CD14-positive monocyte (primary cell): ENCODE data around the gene SREK1IP1. TPM values are rescaled to one million over a fixed set of nuclear protein-coding genes. Genes with fewer than 3 reads are reported as not detected.

Experiments
- DNase-seq, 3 donors: peaks; one replicate each; pipeline ENCODE4 v3.0.0-alpha.2; 2011 to 2022
- H2AFZ ChIP-seq: 2 replicates; pipeline ENCODE4 v1.6.0; 2012; ENCODE audit warnings: mild to moderate bottlenecking, low read depth, low read length, inconsistent platforms; ENCODE audit not compliant: insufficient read depth, poor library complexity, severe bottlenecking
- H3K27ac ChIP-seq, 2 donors: 1 replicate in 1 of 2; 2 replicates in 1 of 2; pipeline ENCODE4 v1.5.1; 2012 to 2013; ENCODE audit warnings: low read length in 2 of 2, control low read depth in 1 of 2, inconsistent platforms in 1 of 2, low read depth in 1 of 2, mild to moderate bottlenecking in 1 of 2
- H3K27me3 ChIP-seq, 2 donors: one replicate each; pipeline versions ENCODE4 v1.6.0 to v1.6.1; 2011 to 2013; ENCODE audit warnings: low read length in 2 of 2; ENCODE audit not compliant: control insufficient read depth in 2 of 2, insufficient read depth in 2 of 2
- H3K36me3 ChIP-seq, 2 donors: replicated peaks in 1 of 2; 1 replicate in 1 of 2; 2 replicates in 1 of 2; pipeline versions ENCODE4 v1.5.1 to v1.6.1; 2012 to 2013; ENCODE audit warnings: low read length in 2 of 2, control low read depth in 1 of 2, inconsistent platforms in 1 of 2, mild to moderate bottlenecking in 1 of 2; ENCODE audit not compliant: insufficient read depth in 2 of 2, control insufficient read depth in 1 of 2
- H3K4me1 ChIP-seq, 2 donors: 1 replicate in 1 of 2; 2 replicates in 1 of 2; pipeline versions ENCODE4 v1.5.1 to v1.6.1; 2012 to 2013; ENCODE audit warnings: low read length in 2 of 2, control low read depth in 1 of 2, inconsistent platforms in 1 of 2, mild to moderate bottlenecking in 1 of 2, moderate library complexity in 1 of 2; ENCODE audit not compliant: insufficient read depth in 2 of 2, control insufficient read depth in 1 of 2
- H3K4me2 ChIP-seq: replicated peaks from 2 replicates; pipeline ENCODE3; 2012; ENCODE audit warnings: low read length, moderate library complexity, mild to moderate bottlenecking; ENCODE audit not compliant: poor library complexity, severe bottlenecking; ENCODE audit errors: extremely low read depth
- H3K4me3 ChIP-seq, 3 experiments: fragments of 200-600 bp in 1 of 3; sonication (generic) in 1 of 3; replicated peaks in 1 of 3; 1 replicate in 2 of 3; 2 replicates in 1 of 3; pipeline ENCODE4 v1.5.1; 2011 to 2013; ENCODE audit warnings: low read length in 3 of 3, mild to moderate bottlenecking in 3 of 3, control low read depth in 2 of 3, low read depth in 2 of 3, inconsistent platforms in 1 of 3, moderate library complexity in 1 of 3
- H3K79me2 ChIP-seq: 2 replicates; pipeline ENCODE4 v1.6.0; 2012; ENCODE audit warnings: mild to moderate bottlenecking, control low read depth, inconsistent platforms, low read length, moderate library complexity; ENCODE audit not compliant: insufficient read depth
- H3K9ac ChIP-seq: 2 replicates; pipeline ENCODE4 v1.6.0; 2017; ENCODE audit warnings: low read length, mild to moderate bottlenecking; ENCODE audit not compliant: insufficient read depth, poor library complexity, severe bottlenecking
- H3K9me3 ChIP-seq, 2 donors: replicated peaks in 1 of 2; 1 replicate in 1 of 2; 2 replicates in 1 of 2; pipeline versions ENCODE4 v1.5.1 to v1.6.1; 2012 to 2013; ENCODE audit warnings: low read length in 2 of 2, control low read depth in 1 of 2; ENCODE audit not compliant: control insufficient read depth in 1 of 2, insufficient read depth in 1 of 2
- H4K20me1 ChIP-seq: 2 replicates; pipeline ENCODE4 v1.6.0; 2012; ENCODE audit warnings: mild to moderate bottlenecking, low read length, control low read depth, moderate library complexity; ENCODE audit not compliant: insufficient read depth
- H3K27ac Mint-ChIP-seq, 7 donors: one replicate each; pipeline ENCODE4 v1.8.0; 2020; ENCODE audit warnings: mild to moderate bottlenecking in 7 of 7, mixed read lengths in 7 of 7, moderate library complexity in 6 of 7, inconsistent platforms in 2 of 7
- H3K27me3 Mint-ChIP-seq, 3 donors: one replicate each; pipeline ENCODE4 v1.8.0; 2021 to 2022; ENCODE audit warnings: low read depth in 3 of 3, mild to moderate bottlenecking in 3 of 3, mixed read lengths in 3 of 3, moderate library complexity in 3 of 3, inconsistent platforms in 1 of 3
- H3K36me3 Mint-ChIP-seq, 2 donors: one replicate each; pipeline ENCODE4 v1.8.0; 2020; ENCODE audit warnings: mixed read lengths in 2 of 2, inconsistent platforms in 1 of 2, mild to moderate bottlenecking in 1 of 2
- H3K4me1 Mint-ChIP-seq: one replicate; pipeline ENCODE4 v1.8.0; 2020; ENCODE audit warnings: mild to moderate bottlenecking, mixed read lengths
- H3K4me3 Mint-ChIP-seq, 2 donors: one replicate each; pipeline ENCODE4 v1.8.0; 2020; ENCODE audit warnings: mild to moderate bottlenecking in 2 of 2, mixed read lengths in 2 of 2, moderate library complexity in 1 of 2
- H3K9me3 Mint-ChIP-seq, 7 donors: one replicate each; pipeline ENCODE4 v1.8.0; 2020 to 2022; ENCODE audit warnings: mixed read lengths in 7 of 7, mild to moderate bottlenecking in 6 of 7, moderate library complexity in 6 of 7, inconsistent platforms in 2 of 7
- WGBS: methylation state at CpG from one replicate; pipeline ENCODE4 v1.1.5; 2013; ENCODE audit warnings: missing lambda C conversion rate; ENCODE audit not compliant: insufficient coverage; 5-methylcytosine and 5-hydroxymethylcytosine counted together
- intact Hi-C, 2 donors: fragments of 100-400 bp; cut with micrococcal nuclease; formaldehyde crosslinking; loops; one replicate each; pipeline versions ENCODE4 v1.15.0 to v1.15.1; 2023
- polyA plus RNA-seq, 3 donors: library from polyadenylated mRNA; depleted of rRNA in 1 of 3; unstranded in 2 of 3; stranded (reverse) in 1 of 3; fragments of 300-500 nt in 2 of 3; fragments of >200 nt in 1 of 3; fragmentation: Illumina TruSeq in 2 of 3; gene quantifications; 1 replicate in 2 of 3; 2 replicates in 1 of 3; pipeline ENCODE4 v1.2.3, GENCODE V29; 2012 to 2021
- TF ChIP-seq, protein P1 (sequence below): fragments of 200-600 bp; IDR thresholded peaks from one replicate; pipeline ENCODE4 v1.8.0; 2022; ENCODE audit warnings: antibody characterized with exemption, mild to moderate bottlenecking

Gene SREK1IP1
- polyA plus RNA-seq, 3 donors = 6.9 to 18.3 (median 16.9) TPM

DNA sequence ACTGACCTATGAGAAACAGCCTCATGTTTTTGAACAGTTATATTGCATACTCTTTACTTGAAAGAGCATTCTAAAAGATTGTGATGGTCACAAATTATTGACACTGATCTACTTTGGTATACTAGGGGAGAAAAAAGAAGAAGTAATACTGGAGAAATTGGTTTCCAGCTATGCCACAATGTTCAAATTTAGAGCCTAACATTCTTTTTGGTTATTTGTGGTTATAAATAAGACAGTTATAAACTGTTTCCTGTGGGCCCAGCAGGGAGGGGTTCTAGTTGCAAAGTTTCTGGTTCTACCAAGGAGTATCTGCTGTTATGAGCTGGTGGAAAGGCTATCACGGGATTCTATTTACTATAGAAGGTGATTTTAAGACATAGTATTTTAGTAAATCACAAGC lies 5.0 kb upstream of the SREK1IP1 start:
- Histone ChIP-seq H3K9ac (no peak overlapping the region), H3K4me2 (no peak overlapping the region), H3K4me1 (peaks cover 25 to 46% of the 10 kb centered on the region in 2 donors), H4K20me1 (no peaks in the 10 kb centered on the region), H3K9me3 (no peaks in the 10 kb centered on the region), H3K27ac (no peak overlapping the region), H2AFZ (no peak overlapping the region), H3K4me3 (no peak overlapping the region), H3K36me3 (no peaks in the 10 kb centered on the region), H3K79me2 (peaks cover 33% of the 10 kb centered on the region), H3K27me3 (no peaks in the 10 kb centered on the region)
- peaks cover 0 to 2% (median 0%) of the 10 kb centered on the region in 7 donors for H3K9me3 Mint-ChIP-seq
- intact Hi-C loops = no loop called here
- H3K27me3 Mint-ChIP-seq = peaks cover 0 to 2% (median 0%) of the 10 kb centered on the region in 3 donors
- DNase-seq = no peak
- peaks cover 9 to 10% of the 10 kb centered on the region in 2 donors for H3K36me3 Mint-ChIP-seq
- peaks cover 37% of the 10 kb centered on the region for H3K4me1 Mint-ChIP-seq
- TF ChIP-seq, protein P1, sequence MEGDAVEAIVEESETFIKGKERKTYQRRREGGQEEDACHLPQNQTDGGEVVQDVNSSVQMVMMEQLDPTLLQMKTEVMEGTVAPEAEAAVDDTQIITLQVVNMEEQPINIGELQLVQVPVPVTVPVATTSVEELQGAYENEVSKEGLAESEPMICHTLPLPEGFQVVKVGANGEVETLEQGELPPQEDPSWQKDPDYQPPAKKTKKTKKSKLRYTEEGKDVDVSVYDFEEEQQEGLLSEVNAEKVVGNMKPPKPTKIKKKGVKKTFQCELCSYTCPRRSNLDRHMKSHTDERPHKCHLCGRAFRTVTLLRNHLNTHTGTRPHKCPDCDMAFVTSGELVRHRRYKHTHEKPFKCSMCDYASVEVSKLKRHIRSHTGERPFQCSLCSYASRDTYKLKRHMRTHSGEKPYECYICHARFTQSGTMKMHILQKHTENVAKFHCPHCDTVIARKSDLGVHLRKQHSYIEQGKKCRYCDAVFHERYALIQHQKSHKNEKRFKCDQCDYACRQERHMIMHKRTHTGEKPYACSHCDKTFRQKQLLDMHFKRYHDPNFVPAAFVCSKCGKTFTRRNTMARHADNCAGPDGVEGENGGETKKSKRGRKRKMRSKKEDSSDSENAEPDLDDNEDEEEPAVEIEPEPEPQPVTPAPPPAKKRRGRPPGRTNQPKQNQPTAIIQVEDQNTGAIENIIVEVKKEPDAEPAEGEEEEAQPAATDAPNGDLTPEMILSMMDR = no peak
- no CpG with 5 or more reads among the region's 1 CpG for WGBS
- no peak overlapping the region for H3K4me3 Mint-ChIP-seq
- no peak overlapping the region for H3K27ac Mint-ChIP-seq

DNA sequence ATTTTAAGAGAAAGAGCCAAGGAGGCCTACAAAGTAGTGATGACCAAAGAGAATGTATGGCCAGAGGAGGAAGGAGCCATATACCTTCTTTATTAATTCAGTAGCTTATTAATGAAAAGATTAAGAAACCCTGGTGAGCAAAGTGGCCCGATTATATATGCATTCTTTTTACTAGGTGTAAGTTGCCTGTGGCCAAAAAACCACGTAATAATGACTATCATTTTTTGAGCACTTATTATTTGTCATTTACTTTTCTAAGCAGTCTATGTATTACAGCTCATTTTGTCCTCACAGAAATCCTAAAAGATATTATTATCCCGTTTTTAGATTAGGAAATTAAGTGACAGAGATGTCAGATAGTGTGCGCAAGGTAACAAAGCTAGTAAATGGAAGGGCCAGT lies 3.2 kb upstream of the SREK1IP1 start:
- Histone ChIP-seq H2AFZ (no peak overlapping the region), H3K27me3 (no peaks in the 10 kb centered on the region), H3K27ac (no peak overlapping the region), H3K4me3 (no peak overlapping the region), H3K4me2 (no peak overlapping the region), H3K79me2 (peaks cover 49% of the 10 kb centered on the region), H4K20me1 (no peaks in the 10 kb centered on the region), H3K36me3 (no peaks in the 10 kb centered on the region), H3K4me1 (peaks cover 36 to 60% of the 10 kb centered on the region in 2 donors), H3K9me3 (no peaks in the 10 kb centered on the region), H3K9ac (no peak overlapping the region)
- Mint-ChIP-seq H3K36me3 (peaks cover 6 to 7% of the 10 kb centered on the region in 2 donors), H3K9me3 (peaks cover 0 to 2% (median 0%) of the 10 kb centered on the region in 7 donors), H3K4me1 (peaks cover 50% of the 10 kb centered on the region), H3K27me3 (peaks cover 0 to 2% (median 0%) of the 10 kb centered on the region in 3 donors), H3K4me3 (no peak overlapping the region), H3K27ac (no peak overlapping the region)
- TF ChIP-seq, protein P1 = no peak
- intact Hi-C loops = no loop called here
- WGBS = 76% methylated on average over 2 of the region's 4 CpGs
- no peak for DNase-seq
